NCI-H187 (cell line): ENCODE results near the gene PSORS1C1.

Experiments used
- DNase-seq, 2 experiments: peaks; one replicate each; lab custom pipeline; 2025; lab: John Stamatoyannopoulos, UW

The PSORS1C1 gene

GRCh38 chr6:31126396-31127175 lies 12.0 kb downstream of the PSORS1C1 start:
- DNase-seq, result no peak

GRCh38 chr6:31128093-31128676 lies 13.6 kb downstream of the PSORS1C1 start:
- peak; percentile 17 to 26 for DNase-seq

DNA sequence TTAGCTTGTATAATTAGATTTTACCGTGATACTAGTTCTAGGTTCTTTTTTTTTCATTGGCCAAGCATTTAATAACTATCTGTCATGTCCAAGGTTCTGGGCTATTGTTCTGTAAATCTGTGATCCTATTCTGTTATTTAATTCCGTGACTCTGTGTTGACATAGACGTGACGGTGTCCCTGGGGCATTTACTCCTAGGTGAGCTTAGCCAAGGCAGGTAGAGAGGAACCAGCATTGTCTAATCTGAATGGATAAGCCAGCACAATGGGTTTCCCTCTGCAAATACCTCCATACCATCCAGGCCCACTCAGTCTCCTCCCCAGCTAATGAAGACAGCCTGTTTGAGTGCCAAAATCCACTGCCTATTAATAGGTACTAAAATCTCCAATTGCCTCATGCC lies 14.5 kb downstream of the PSORS1C1 start:
- no peak for DNase-seq

- no peak for DNase-seq
These were observed 16.2 kb downstream of the PSORS1C1 start for GRCh38 chr6:31130751-31131150.

- DNase-seq, result no peak
These were observed 17.0 kb downstream of the PSORS1C1 start for GRCh38 chr6:31131595-31131994.

DNA sequence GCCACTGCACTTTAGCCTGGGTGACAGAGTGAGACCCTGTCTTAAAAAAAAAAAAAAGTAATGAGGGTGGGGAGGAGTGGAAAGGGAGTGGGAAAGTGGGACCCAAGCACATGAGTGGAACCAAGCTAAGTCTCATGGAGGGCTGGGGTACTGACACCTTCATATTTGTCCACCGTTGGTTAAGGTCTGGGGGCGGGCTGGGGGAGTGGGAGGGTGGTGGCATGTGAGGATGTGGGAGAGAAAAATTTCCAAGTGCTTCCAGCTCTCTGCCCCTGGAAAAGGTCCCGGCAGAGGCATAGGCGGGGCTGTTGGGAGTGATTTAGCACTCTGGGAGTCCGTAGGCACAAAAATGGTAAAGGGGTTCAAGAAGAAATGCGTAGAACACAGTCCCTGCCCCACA lies 18.2 kb downstream of the PSORS1C1 start:
- no peak for DNase-seq

GRCh38 chr6:31135710-31136109 lies 21.1 kb downstream of the PSORS1C1 start:
- no peak for DNase-seq

DNA sequence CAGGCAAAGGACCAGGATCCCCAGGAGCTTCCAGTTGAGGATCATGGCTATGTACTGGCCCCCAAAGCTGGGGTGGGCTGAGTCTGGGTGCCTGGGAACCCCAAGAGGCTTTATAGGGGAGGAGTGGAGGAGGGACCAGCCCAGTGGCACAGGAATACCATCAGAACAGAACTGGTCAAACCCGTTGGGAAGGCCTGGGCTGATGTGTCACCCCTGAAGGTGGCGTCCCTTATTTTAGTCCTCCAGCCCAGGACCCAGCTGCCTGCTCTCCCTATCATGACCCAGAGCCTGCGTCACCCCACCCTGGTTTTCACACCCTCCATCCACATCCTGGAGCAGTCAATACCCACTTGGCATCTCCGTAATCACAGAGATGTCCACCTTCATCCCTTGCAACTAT lies 24.4 kb downstream of the PSORS1C1 start, which contains the start of gene PSORS1C2:
TSS of gene PSORS1C2 (minus strand) at position 85 of the 400 bp plus-strand sequence. CDS start at position 45, 40 bp downstream.
- no peak for DNase-seq

- DNase-seq, result no peak
These were observed 25.0 kb downstream of the PSORS1C1 start for GRCh38 chr6:31139599-31139998.

DNA sequence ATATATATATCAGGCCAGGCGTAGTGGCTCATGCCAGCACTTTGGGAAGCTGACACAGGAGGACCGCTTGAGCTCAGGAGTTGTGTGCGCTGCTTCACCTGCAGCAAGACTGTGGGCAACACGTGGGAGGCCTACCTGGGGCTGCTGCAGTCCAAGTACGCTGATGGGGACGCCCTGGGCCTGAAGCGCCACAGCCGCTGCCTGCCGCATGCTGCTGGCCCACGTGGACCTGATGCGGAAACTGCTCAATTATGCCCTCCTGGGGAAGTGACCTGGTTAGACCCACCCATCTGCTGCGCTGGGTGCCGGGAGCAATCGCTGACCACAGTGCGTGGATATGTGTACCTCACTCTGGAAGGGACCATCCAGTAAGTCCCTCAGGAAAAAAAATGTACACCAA lies 26.0 kb downstream of the PSORS1C1 start:
- DNase-seq, result no peak

DNA sequence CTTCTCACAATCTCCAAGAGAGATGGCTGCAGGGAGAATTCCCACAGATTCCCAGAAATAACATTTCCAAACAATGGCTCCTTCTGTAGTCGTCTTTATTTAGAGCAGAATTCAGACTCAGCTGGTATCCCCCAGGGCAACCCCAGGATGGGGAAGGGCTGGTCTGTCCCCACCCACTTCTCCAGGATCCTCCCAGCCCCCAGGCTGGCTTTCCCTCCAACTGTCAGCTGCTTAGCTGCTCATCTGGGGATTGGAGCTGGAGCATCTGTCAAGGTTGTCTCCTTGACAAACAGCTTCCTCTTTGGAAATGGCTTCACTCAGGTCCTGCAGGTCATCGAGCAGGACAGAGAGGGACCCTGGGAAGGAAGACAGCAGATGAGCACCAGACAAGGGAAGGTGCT lies 27.8 kb downstream of the PSORS1C1 start:
- no peak for DNase-seq

GRCh38 chr6:31143148-31143547 lies 28.5 kb downstream of the PSORS1C1 start:
- DNase-seq, result no peak

DNA sequence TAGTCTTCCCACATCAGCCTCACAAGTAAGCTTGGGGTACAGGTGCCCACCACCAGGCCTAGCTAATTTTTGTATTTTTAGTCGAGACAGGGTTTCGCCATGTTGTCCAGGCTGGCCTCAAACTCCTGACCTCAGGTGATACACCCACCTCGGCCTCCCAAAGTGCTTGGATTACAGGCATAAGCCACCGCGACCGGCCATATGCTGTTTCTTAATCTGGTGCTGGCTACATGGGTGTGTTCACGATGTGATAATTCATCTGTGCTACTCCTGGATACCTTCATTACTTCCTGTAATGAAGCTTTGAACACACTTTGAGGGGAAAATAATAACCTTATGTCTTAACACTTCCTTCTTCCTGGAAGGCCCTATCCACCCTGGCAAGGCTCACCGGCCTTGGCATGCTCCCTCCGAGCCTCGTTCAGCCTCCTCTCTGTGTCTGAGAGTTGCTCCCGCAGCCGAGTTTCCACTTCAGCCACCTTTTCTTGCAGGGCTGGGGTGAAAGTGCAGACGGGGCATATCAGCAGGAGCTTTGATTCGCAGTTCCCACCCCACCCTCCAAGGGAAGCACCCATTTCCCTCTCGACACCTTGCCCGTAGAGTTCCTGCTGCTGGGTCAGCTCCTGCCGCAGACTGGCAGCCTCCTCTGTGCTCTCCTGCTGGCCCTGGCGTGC lies 29.8 kb downstream of the PSORS1C1 start:
- DNase-seq, result no peak

DNA sequence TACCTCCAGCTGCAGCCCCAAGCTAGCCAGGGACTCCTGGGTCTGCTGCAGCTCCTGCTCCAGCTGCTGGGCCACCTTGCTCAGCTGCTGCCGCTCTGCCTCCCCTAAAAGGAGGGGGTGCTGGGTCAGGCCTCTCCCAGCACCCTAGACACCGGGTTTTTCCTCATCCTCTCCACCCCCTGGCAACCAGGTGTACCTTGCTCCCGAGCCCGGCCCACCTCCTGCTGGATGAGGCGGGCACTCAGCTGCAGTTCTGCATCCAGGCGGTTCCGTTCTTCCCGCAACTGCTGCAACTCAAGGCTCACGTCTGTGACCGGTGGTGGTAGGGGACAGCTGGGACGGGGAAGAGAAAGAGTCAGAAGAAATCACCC lies 30.4 kb downstream of the PSORS1C1 start:
- DNase-seq, result no peak

- no peak for DNase-seq
These were observed 30.8 kb downstream of the PSORS1C1 start for GRCh38 chr6:31145386-31145785.

- DNase-seq, result no peak
These were observed 35.3 kb downstream of the PSORS1C1 start for GRCh38 chr6:31149827-31150447.

DNA sequence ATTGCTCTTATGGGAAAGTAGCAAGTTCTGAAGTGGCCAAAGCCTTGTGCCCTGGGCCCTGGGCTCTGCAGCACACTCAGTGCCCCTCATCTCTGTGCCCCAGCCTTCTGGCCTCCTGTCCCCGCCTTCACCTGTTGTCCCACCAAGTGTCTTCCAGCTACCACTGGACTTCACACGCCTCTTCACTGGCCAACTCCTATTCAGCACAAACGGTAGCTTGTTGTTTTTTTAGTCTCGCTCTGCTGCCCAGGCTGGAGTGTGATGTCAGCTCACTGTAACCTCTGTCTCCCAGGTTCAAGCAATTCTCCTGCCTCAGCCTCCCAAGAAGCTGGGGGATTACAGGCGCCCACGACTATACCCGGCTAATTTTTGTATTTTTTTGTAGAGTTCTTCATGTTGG lies 38.2 kb downstream of the PSORS1C1 start:
- no peak for DNase-seq

DNA sequence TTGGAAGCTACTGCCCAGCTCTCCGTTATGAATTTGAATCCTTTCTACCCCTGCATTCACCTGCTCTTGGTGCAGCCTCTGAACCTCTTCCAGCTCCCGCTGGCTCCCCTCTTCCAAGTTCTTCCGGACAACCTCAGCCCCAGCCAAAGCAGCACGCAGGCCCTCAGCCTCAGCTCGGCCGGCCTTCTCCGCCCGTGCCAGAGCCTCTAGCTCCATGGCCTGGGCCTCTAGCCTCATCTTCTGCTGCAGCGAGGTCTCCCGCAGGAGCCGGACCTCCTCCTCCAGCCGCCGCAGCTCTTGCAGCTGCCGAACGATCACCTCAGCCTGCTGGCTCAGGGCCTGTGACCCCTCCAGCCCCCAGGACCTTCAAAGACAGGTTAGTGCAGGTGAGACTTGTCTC lies 39.8 kb downstream of the PSORS1C1 start:
- no peak for DNase-seq

- DNase-seq, result no peak
These were observed 42.0 kb downstream of the PSORS1C1 start for GRCh38 chr6:31156641-31157040.

DNA sequence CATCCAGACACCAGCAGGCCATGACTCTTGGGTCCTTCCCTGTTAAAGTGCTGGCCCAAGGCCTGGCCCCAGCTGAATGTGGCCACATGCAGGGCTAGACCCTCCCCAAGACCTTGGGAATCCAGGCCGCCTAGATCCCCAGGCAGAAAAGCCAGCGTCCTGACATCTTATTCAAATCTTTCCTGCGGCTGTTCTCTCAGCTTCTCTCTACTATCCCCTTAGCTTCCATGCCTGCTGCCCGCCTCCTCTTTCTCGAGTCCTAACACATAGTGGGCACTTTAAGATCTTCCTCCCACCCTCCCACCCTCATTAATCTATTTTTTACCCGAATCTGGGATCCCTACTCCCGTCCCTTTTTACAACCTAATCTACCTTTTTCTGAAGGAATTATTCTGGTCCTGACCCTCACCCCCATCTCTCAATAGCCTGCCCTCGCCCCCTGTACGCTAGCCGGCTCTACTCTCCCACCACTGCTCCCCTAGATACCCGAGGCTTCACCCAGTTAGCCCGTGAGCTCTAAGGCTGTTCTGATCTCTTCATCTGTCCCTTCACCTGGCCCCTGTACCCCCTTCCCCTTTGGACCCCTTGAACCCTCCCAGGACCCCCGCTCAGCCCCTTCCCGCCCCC lies 43.0 kb downstream of the PSORS1C1 start, which contains the start of gene CCHCR1:
TSS of gene CCHCR1 (minus strand) at position 290 of the 627 bp plus-strand sequence. CDS start at position 88, 202 bp downstream.
- no peak for DNase-seq

- peak; percentile 94 to 95 for DNase-seq
These were observed 43.7 kb downstream of the PSORS1C1 start, which contains the start of gene TCF19 for GRCh38 chr6:31158140-31158862. Gene TCF19 (plus strand): TSS chr6:31158589. CDS start chr6:31159470, 881 bp downstream.
